ENCODE measurements around the gene LOXL3. TPM values are rescaled to one million over a fixed set of nuclear protein-coding genes. Genes with fewer than 3 reads are reported as not detected.
"Not testable (repeated sequence)": the region's sequence is repeated elsewhere in the genome, so short reads cannot be mapped to it uniquely, and the experiment has no call there.

The LOXL3 gene
- total RNA-seq, 1 donor from 2014 or later, result 14.3 TPM

DNA sequence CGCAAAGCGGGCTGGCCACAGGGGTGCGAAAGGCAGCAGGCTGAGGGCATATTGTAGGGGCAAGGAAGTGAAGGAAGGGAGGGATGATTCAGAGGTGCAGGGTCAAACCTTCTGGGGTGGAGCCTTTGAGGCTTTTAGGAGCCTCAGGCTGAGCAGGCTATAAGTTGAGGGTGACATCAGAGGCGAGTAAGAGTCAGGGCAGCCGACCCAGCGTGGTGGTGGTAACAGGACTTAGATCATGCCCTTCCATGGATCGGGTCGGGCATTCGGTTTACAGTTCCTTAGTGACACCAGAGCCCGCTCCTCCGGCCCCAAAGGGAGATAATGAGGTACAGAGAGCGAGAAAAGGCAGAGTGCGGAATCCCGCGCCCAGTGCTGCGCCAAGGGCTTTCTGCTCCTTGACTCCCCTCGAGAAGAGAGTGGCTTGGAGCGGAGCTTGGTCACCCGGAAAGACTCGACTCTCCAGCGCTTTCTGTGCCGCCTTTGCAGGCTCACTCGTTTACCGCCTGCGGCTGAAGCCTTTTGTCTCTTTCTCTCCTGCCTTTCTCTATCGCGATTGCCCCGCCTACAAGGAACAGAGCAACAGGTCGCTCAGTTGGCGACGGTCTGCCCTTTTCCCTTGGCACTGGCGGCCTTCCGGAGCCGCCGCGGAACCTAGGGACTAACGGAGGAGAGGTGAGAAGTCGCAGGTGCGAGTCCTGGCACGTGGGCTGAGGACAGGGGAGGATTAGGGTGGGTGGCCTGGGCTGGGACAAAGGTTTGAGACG is 55.1 kb downstream of the LOXL3 start:
- no peak for FAIRE-seq

DNA sequence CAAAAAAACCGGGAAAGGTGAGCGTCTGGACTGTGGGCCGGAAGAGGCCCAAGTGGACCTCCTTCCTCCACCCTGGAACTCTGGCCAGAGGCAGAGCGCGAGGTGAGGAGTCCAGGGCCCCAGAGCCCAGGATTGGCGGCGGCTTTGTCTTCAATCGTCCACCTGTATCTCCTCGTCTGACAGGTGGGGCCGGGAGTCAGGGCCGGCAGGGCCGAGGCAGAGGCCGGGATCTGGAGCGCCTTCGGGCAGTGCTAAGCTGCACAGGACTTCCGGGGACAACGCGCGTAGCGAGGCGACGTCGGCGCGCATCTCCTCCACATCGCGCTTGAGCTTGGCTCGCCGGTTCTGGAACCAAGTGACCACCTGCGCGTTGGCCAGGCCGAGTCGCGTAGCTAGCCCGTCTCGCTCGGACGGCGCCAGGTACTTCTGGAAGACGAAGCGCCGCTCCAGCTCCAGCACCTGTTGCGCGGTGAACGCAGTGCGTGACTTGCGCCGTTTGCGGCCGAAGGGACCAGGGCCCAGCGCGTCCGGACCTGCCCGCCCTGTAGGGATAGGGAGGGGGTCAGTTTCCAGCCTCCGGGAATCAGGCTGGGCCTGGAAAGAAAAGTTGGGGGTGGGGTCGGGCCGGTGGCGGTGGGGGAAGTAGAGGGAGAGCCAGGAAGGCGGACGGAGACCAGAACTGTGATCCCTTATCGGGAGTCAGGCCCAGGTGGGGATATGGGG is 55.8 kb downstream of the LOXL3 start:
- FAIRE-seq (no peak), DNase-seq (ENCODE audit: low spot score in 2 of 2) (no peak)

More for the DNA sequence above, 55.1 kb downstream of the LOXL3 start:
- DNase-seq (ENCODE audit: low spot score in 2 of 2), result peak in 1 of 2 donors; percentile 31

DNA sequence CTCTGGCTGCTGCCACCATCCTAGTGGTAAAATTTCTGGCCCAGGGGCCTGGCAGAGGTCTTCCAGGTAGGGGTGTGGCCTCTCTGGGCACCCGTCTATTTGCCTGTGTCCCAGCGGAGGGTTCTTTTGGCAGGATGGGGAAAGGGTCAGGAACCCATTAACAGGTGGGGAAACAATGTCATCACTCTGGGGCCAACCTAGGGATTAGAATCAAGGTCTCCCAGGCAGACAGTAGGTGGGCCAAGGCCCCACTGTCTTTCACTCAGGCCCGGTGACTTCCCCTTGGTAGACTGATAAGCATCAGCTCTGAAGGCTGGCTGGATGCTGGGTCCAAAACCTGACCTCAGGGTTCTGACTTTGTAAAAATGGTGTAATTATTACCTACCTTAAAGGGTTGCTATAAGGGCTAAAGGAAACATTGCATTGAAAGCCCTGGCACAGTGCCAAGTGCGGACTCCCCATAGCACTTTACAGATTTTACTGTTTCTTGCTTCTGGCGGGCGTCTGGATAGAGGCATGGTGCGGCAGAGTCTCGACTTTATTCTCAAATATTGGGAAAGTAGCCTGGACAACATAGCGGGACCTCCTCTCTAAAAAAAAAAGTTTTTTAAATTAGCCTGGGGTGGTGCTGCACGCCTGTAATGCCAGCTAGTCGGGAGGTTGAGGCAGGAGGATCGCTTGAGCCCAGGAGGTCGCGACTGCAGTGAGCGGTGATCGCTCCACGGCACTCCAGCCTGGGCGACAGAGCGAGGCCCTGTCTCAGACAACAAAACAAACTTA is 56.6 kb downstream of the LOXL3 start:
- no peak for FAIRE-seq
- DNase-seq (ENCODE audit: low spot score in 2 of 2), result peak in 1 of 2 donors; percentile 31

DNA sequence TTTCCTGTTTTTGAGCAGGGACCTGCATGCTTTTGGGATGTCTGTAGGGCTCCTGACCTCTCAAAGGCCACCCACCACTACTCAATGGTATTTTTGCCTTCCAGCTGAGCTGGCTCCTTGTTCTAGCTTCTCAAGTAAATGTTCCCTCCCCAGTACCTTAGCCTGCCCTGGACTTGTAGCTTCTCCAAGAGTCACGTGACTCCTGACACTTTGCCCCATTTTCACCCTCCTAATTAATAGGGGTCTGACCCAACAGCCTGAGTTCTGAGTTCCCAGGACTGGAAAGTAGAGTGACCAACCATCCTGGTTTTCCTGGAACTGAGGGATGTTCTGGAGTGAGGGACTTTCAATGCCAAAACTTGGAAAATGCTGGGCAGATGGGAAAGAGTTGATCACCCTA is 58.3 kb downstream of the LOXL3 start:
- DNase-seq (ENCODE audit: low spot score in 2 of 2) (no peak), FAIRE-seq (no peak)

DNA sequence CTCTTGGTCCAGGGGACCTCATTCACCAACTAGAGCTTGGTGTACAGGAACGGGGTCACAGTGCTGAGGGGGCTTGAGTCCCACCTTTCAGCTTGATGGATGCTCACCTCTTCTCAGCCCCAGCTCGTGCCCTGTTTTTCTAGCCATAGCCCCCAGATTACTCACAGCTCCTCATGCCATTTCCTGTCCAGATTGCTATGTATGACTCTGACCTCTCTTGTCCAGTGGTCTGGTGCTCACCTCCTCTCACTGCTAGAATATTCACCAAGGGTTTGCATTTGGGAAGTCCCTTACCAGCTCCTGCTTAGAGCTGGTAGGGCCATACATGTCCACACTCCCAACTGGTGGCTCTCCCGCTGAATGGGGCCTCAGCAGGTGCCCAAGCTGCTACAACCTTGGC is 60.2 kb downstream of the LOXL3 start:
- FAIRE-seq, result no peak

DNA sequence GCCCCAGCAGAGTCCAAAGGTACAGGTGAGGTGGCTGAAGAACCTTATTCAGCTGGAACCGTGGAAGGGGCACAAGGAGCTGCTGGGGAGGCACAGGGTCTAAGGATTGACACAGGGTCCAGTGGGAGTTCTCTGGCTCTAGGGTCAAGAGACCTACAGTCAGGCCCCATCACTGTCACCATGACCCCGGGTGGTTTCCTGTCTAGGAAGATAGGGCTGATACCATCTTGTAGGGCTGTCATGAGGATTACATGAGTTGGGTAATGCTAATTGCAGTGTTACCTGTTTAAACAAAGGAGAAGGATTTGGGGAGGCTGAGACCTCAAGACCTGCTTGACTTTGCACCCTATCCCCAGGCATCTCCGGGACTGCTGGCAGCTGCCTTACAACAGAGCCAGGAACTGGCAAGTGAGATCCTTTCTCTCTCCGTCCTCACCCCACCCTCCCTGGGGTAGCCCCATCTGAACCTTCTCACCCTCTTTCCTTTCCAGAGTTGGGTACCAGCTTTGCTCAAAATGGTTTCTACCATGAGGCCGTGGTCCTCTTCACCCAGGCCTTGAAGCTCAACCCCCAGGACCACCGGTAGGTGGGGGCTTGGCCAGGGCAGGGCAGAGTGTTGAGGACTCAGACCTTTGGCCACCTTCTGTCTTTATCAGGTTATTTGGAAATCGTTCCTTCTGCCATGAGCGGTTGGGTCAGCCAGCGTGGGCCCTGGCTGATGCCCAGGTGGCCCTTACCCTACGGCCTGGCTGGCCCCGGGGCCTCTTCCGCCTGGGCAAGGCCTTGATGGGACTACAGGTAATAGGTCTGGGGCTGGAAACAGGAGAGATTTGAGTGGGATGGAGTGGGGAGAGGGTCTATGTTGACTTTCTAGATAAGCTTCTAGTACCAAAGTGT is 61.8 kb downstream of the LOXL3 start:
- no peak for FAIRE-seq
- no peak for DNase-seq (ENCODE audit: low spot score in 2 of 2)

More for the DNA sequence above, 60.2 kb downstream of the LOXL3 start:
- DNase-seq (ENCODE audit: low spot score in 2 of 2), result no peak

DNA sequence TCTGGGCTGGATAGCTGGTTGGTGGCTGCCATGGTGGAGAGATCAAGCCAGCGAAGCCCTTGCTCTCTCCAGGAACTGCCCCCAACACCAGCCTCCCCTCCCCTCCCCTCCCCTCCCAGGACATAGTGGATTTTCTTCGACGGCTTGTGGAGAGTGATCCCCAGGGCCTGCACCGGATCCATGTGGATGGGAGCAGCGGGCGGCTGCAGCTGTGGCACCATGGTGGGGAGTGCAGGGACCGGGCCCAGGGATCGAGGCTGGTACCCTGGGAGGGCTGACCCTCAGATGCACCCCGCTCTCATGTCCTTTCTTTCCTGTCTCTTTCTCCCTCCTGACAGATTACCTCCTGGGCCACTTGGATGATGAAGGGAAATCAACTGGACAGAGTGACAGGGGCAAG is 63.8 kb downstream of the LOXL3 start:
- no peak for DNase-seq (ENCODE audit: low spot score in 2 of 2)
- no peak for FAIRE-seq

DNA sequence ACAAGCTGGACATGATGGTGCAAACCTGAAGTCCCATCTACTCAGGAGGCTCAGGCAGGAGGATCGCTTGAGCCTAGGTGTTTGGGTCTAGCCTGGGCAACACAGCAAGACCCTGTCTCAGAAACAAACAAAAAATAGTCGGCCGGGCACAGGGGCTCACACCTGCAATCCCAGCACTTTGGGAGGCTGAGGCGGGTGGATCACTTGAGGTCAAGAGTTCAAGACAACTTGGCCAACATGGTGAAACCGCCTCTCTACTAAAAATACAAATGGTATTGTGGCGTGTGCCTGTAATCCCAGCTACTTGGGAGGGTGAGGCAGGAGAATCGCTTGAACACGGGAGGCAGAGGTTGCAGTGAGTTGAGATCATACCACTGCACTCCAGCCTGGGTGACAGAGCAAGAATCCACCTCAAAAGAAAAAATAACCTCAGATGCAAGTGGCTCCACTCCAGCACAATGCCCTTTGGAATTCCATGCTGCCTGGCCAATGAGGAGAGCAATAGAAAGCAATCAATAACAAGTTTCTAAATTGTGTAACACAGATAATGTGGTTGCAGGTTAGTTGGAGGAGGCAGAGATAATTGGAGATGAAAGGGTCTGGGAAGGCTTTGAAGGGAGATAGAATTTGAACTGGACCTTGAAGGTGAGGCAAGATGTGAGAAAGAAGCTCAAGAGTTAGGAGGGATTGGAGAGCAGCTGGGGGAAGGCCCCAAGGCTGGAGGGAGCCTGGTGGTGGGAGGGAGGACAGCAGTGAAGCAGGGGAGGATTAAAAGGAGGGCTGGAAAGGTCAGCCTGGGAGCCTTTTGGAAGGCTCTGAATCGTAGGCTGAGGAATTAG is 64.9 kb downstream of the LOXL3 start:
- no peak for FAIRE-seq
- no peak for DNase-seq (ENCODE audit: low spot score in 2 of 2)

DNA sequence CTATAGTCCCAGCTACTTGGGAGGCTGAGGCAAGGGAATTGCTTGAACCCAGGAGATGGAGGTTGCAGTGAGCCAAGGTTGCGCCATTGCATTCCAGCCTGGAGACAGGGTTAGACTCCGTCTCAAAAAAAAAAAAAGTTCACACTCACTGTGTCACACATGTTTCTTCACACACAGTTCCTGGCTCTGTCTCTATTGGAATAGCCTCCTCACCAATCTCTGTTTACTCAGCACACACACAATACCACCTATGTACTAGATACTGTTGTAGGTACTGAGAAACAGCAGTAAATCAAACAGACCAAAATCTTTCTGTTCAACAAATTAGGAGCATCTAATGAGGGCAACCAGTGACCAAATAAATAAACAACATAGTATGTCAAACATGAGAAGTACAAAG is 67.6 kb downstream of the LOXL3 start:
- FAIRE-seq, result no peak
- no peak for DNase-seq (ENCODE audit: low spot score in 2 of 2)

DNA sequence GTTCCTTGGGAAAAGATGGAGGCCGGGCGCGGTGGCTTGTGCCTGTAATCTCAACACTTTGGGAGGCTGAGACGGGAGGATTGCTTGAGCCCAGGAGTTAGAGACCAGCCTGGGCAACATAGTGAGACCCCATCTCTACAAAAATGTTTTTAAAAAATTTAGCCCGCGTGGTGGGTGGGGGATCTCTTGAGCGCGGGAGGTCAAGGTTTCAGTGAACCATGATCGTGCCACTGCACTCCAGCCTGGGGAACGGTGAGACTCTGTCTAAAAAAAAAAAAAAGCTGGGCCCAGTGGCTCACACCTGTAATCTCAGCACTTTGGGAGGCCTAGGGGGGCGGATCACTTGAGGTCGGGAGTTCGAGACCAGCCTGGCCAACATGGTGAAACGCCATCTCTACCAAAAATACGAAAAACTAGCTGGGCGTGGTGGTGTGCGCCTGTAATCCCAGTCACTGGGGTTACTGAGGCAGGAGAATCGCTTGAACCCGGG is 70.0 kb downstream of the LOXL3 start:
- FAIRE-seq; DNase-seq (ENCODE audit: low spot score in 2 of 2): not testable (repeated sequence)

DNA sequence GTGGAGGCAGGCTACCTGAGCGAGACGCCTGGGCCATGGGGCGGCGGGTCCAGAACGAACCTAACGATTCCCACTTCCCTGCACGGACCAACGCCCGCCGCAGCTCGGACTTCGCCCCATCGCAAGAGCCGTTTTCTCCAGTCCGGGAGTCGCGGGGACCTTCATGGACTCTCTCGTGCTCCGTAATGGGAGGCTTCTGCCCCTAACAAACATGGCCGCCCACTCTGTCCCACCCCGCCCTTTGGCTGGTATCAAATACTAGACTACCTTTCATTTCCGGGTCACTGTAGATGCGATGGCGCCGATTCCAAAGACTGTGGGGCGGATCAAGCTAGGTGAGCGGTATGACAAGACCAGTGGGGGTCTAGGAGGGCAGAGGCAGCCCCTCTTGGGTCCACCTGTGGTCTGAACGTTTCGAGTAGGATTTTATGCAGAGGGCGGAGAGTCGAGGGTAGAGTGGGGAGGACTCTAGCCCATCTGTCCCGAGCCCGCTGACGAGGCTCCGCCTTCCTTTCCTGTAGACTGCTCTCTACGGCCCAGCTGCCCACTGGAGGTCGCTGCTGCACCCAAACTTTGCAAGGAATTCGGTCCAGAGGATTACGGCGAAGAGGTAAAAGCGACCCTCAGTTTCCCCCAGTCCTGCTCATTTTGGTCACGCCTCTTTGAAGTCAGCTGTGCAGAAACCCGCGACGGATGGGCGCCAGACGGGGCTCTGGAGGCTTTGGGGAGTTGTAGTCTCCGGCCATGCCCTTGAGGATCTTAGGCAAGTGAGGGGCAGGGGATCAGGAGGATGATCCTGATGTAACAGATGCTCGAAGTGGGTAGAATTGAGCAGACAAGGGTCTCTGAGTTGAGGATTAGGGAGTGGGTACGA is 70.7 kb downstream of the LOXL3 start, which contains the start of the genes CCDC142 and TTC31:
CCDC142 (minus strand) TSS at position 198 of the 874 bp plus-strand sequence; CDS start at position 37, 161 bp downstream.
TTC31 (plus strand) TSS at position 281 of the 874 bp plus-strand sequence; CDS start at position 296, 15 bp downstream.
- FAIRE-seq (no peak), DNase-seq (ENCODE audit: low spot score in 2 of 2) (peak; percentile 90 to 93)

Other genes starting within 250 kb of the LOXL3 start
- gene SLC4A5, start 210.5 kb downstream of the LOXL3 start, total RNA-seq, result 1.2 TPM
- 111 TPM for gene DCTN1, start 173.6 kb downstream of the LOXL3 start, total RNA-seq
- 0.41 TPM for gene C2orf81, start 132.3 kb downstream of the LOXL3 start, total RNA-seq
- 38.7 TPM for gene WDR54, start 132.2 kb downstream of the LOXL3 start, total RNA-seq
- 2.9 TPM for gene RTKN, start 112.0 kb downstream of the LOXL3 start, total RNA-seq
- 9.8 TPM for gene INO80B, start 98.9 kb downstream of the LOXL3 start, total RNA-seq
- 24.9 TPM for gene WBP1, start 95.5 kb downstream of the LOXL3 start, total RNA-seq
- 26.9 TPM for gene MOGS, start 88.6 kb downstream of the LOXL3 start, total RNA-seq
- gene MRPL53, start 81.3 kb downstream of the LOXL3 start, total RNA-seq, result 14.3 TPM
- 33.0 TPM for gene CCDC142, start 70.9 kb downstream of the LOXL3 start, total RNA-seq
- gene TTC31, start 70.9 kb downstream of the LOXL3 start, total RNA-seq, result 7.7 TPM
- gene LBX2, start 54.3 kb downstream of the LOXL3 start, total RNA-seq, result not detected
- 8.2 TPM for gene PCGF1, start 46.2 kb downstream of the LOXL3 start, total RNA-seq
- gene TLX2, start 39.5 kb downstream of the LOXL3 start, total RNA-seq, result not detected
- not detected for gene DQX1, start 27.7 kb downstream of the LOXL3 start, total RNA-seq
- 42.0 TPM for gene AUP1, start 24.2 kb downstream of the LOXL3 start, total RNA-seq
- 54.2 TPM for gene HTRA2, start 24.0 kb downstream of the LOXL3 start, total RNA-seq
- gene DOK1, start 778 bp upstream of the LOXL3 start, total RNA-seq, result 3.7 TPM
- 0.41 TPM for gene M1AP, start 94.4 kb upstream of the LOXL3 start, total RNA-seq
- gene SEMA4F, start 100.3 kb upstream of the LOXL3 start, total RNA-seq, result 14.7 TPM